H1 (cell line): Measurements from ENCODE around the gene MAN2A1. TPM values are rescaled to one million over a fixed set of nuclear protein-coding genes. Genes with fewer than 3 reads are reported as not detected.

Experiments used
- BRCA1 ChIP-seq: IDR thresholded peaks from 2 replicates; pipeline ENCODE4 v1.6.1; 2012; ENCODE audit warnings: low read depth, low read length, improper control_type of control experiment
- CBX5 ChIP-seq: fragments of 300-800, 300-1000 bp; sonication (generic); IDR thresholded peaks from 2 replicates; pipeline ENCODE4 v1.7.1; 2016; ENCODE audit warnings: antibody characterized with exemption, low read length, low read depth
- CHD7 ChIP-seq: fragments of 300-600 bp; sonication (generic); IDR thresholded peaks from 2 replicates; pipeline ENCODE4 v1.7.1; 2012; ENCODE audit warnings: low read length, moderate library complexity, mild to moderate bottlenecking, inconsistent platforms; ENCODE audit not compliant: insufficient replicate concordance
- CREB1 ChIP-seq: IDR thresholded peaks from 2 replicates; pipeline ENCODE4 v1.6.1; 2012; ENCODE audit warnings: inconsistent platforms
- MAFK ChIP-seq: IDR thresholded peaks from 2 replicates; pipeline ENCODE4 v1.6.1; 2012; ENCODE audit warnings: low read depth, mild to moderate bottlenecking, improper control_type of control experiment, low read length
- POU5F1 ChIP-seq: IDR thresholded peaks from 2 replicates; pipeline ENCODE4 v1.6.1; 2011; ENCODE audit warnings: low read depth, mild to moderate bottlenecking, low read length, moderate library complexity
- polyA plus RNA-seq, 7 experiments: library from polyadenylated mRNA; depleted of rRNA in 3 of 7; stranded (reverse) in 5 of 7; unstranded in 2 of 7; fragments of >200 nt in 5 of 7; fragments of 200-250 nt in 2 of 7; gene quantifications; 1 replicate in 5 of 7; 2 replicates in 1 of 7; 4 replicates in 1 of 7; pipeline versions ENCODE4 v1.2.1 to v1.2.3, GENCODE V29; 2011 to 2013; ENCODE audit warnings: missing spikeins in 2 of 7, mixed read lengths in 2 of 7
- total RNA-seq: library from RNA; stranded (reverse); fragmentation: NEBNext Ultra II Directional; extraction: Animal tissue kit (Norgen Biotek cat#: 25700); gene quantifications from 2 replicates; pipeline ENCODE4 v1.2.1, GENCODE V29; 2021

MAN2A1 gene
- total and polyA plus RNA-seq, 2 of the 8 experiments (the other 6 are each of a cell fraction or from before 2014, with no cell fraction given) = 29.1 to 102 TPM

- TF ChIP-seq CHD7 (no peak), CBX5 (no peak), MAFK (no peak), BRCA1 (no peak), POU5F1 (no peak), CREB1 (no peak)
Observed at GRCh38 chr5:109899163-109899535, 209.4 kb downstream of the MAN2A1 start (continued).
